Stimulated activated CD4-positive, alpha-beta T cell treated with anti-CD3 and anti-CD28 coated beads, Interleukin-2, amount 100 ng/mL, for 48 hours (primary cell): Measurements from ENCODE around the gene C10orf105.
A peak's percentile ranks its signal among the peaks of the same experiment; 100 is the strongest.

ENCODE experiments used
- DNase-seq, 2 donors: peaks; one replicate each; pipeline ENCODE4 v3.0.0-alpha.2; 2020

C10orf105 gene

GRCh38 chr10:71715860-71716259 is 3.7 kb downstream of the C10orf105 start:
- DNase-seq, result no peak

DNA sequence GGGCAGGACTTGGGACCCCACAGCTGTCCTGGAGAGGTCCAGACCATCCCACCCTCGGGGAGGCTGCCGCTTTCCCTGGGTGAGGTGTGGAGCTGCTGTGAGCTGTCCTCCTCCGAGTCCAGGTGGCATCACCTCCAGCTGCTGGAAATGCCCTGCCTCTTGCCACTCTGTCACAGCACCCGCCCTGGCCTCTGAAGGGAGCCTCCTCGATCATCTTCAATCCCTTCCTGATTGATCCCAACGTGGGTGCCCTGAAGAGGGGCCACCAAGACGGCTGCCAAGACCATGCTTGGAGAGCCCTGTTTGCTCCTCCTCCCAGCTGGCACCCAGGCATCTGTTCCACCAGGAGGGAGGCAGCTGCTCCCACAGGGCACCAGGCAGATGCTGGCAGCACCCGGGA is 4.6 kb downstream of the C10orf105 start:
- DNase-seq, result no peak

- no peak for DNase-seq
These were observed 5.0 kb downstream of the C10orf105 start for GRCh38 chr10:71714592-71714991.

- no peak for DNase-seq
These were observed 5.6 kb downstream of the C10orf105 start for GRCh38 chr10:71714031-71714410.

DNA sequence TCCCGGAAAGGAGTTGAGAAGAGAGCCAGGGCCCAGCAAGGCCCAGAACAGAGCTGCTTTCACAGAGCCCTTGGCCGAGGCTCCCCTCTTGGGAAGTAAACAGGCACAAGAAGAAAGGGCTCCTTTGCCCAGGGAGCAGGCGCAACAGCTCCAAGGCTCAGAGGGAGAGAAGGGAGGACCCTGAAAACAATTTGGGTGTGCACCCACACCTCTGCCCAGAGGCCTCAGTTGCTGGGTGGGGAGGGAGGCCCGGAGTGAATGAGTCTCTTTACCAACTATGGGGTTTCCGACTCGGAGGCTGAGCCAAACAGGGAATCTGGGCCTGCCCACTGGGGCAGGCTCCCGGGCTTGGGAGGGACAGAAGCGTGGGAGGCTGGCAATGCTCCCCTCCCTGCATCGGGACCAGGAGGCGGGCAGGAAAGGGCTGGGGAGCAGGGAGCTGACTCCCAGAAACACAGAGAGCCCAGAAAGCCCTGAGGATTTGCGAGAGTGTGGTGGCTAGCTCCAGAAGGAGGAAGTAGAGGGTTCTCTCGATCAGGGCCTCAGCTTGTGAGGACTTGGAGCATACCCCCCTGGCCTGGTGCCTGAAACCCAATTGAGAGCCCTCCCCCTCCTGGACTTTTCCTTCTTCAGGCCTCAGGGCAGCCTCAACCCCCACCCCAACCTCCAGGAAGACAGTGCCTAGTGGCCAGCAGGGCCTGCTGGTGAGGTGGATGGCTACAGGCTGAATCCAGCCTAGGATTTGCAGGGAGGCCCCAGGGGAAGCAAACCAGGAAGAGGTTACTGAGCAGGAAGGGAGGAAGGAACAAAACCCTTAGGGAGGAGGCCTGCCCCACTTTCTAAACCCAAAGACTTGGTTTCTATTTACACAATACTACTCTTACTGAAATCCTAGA is 6.2 kb downstream of the C10orf105 start:
- no peak for DNase-seq

- no peak for DNase-seq
These were observed 6.9 kb downstream of the C10orf105 start for GRCh38 chr10:71712572-71713134.

- no peak for DNase-seq
These were observed 7.4 kb downstream of the C10orf105 start for GRCh38 chr10:71712170-71712569.

GRCh38 chr10:71711052-71711623 is 8.4 kb downstream of the C10orf105 start:
- DNase-seq, result no peak

DNA sequence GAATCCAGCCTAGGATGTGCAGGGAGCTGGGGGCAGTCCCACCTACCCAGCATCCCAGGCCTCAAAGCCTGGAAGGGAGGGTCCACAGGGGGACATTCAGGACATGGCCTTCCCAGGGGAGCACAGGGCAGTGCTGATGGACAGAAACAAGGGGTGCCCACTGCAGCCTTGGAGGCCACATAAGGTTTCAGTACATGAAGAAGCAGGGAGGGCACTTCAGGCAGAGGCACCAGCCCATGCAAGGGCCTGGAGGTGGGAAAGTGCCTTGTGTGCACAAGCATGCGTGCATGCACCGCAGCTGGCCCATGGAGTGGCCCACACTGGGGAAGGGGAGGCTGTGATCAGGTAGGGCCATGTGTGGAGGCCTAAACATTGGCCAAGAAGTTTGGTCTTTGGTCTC is 9.1 kb downstream of the C10orf105 start:
- DNase-seq, result no peak

DNA sequence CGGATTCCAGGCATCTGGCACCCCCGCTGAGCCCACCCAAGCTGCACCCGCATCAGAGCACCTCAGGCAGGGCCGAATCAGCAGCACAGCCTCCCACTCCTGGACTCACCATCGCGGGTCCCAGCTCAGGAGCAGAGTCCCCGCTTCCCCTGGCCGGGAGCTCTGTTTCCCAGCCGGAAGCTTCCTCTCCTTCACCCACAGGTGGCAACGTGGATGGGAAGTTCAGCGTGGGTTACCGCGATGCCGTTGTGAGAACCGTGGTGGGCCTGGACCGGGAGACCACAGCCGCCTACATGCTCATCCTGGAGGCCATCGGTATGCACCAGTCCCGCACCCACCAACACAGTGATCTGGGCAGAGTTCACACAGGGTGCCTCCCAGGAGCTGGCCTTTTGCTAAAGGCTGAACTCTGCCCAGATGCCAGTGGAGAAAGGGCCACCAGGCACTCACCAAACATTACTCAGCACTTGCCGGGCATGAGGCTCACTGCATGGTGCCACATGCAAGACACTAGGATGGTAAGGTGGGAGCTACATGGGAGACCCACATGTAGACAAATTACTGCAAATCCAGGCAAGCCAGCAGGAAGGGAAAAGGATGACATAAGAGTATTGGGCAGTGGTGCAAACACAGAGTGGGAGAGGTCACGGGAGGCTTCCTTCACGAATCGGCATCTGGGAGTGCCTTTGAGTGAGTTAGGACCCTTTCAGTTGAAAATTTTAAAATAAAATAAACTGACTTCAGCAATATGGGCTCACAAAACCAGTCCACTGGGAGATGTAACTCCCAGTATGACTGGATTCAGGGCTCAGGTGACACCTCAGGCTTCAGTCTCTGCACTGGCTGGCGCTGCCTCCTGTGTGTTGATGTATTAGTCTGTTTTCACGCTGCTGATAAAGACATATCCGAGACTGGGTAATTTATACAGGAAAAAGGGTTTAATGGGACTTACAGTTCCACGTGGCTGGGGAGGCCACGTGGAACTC is 10.4 kb downstream of the C10orf105 start:
- no peak for DNase-seq

GRCh38 chr10:71708301-71708703 is 11.3 kb downstream of the C10orf105 start:
- DNase-seq, result peak; percentile 68 to 79

- DNase-seq, result no peak
These were observed 12.3 kb downstream of the C10orf105 start for GRCh38 chr10:71707240-71707789.

DNA sequence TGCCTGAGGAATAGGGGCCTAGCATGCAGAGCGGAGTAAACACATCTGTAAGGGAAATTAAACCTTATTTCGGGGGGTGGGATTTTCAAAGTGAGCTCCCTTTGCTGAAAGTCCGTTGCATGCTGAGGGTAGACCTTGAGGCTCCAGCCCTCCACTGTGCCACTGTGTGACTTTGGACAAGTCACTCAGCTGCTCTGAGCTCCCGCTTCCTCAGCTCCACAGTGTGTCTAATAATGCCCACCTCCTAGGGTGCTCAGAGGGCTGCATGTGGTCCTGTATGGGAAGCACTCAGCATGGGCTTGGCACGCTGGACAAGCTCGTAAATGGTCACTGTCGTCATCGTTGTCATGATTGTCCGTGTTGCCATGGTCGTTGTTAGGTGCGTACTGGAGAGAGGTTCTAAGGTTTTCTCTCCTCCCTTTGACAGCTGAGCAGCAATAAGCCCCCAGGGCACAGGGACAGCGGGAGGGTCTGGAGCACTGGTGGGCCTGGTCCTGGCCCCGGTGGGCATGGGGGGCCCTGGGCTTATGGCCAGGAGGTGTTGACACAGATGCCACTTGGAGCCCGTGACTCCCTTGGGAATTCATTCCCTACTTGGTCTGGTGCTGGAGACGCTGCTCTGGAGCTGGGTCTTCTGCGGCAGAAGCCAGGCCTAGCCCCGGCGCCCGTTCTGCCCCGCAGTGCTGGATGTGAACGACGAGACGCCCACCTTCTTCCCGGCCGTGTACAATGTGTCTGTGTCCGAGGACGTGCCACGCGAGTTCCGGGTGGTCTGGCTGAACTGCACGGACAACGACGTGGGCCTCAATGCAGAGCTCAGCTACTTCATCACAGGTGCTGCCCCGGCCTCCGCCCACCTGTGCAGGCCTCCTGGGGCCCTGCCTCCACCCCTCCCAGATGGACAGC is 13.1 kb downstream of the C10orf105 start:
- DNase-seq, result no peak

DNA sequence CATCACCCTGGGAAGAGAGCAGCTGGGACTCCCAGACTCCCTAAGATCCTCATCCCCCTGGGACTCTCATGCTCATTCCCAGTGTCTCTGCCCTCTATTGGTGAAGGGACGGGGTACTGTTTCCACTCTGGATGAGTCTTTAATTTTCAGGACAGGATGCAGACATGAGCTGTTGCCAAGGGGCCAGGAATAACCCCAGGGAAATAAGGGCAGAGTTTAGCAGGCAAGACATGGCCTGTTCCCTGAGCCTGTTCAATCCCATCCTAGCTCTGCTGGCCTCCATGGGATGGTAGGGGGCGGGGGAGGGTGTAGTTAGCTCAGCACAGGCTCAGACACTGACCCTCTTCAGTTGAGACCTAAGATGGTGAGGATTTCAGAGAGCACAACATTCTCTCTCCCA is 14.0 kb downstream of the C10orf105 start:
- DNase-seq, result no peak

DNA sequence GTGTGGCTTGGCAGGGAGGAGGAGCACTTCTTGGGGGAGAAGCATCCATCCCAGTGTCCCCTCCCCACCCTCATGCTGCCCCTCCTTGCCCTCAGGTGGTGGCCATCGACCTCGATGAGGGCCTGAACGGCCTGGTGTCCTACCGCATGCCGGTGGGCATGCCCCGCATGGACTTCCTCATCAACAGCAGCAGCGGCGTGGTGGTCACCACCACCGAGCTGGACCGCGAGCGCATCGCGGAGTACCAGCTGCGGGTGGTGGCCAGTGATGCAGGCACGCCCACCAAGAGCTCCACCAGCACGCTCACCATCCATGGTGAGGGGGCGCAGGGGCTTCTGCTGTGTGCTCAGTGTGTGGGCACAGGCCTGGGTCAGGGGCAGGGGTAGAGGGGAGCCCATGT is 14.8 kb downstream of the C10orf105 start:
- no peak for DNase-seq

- no peak for DNase-seq
These were observed 16.0 kb downstream of the C10orf105 start for GRCh38 chr10:71703577-71703976.

DNA sequence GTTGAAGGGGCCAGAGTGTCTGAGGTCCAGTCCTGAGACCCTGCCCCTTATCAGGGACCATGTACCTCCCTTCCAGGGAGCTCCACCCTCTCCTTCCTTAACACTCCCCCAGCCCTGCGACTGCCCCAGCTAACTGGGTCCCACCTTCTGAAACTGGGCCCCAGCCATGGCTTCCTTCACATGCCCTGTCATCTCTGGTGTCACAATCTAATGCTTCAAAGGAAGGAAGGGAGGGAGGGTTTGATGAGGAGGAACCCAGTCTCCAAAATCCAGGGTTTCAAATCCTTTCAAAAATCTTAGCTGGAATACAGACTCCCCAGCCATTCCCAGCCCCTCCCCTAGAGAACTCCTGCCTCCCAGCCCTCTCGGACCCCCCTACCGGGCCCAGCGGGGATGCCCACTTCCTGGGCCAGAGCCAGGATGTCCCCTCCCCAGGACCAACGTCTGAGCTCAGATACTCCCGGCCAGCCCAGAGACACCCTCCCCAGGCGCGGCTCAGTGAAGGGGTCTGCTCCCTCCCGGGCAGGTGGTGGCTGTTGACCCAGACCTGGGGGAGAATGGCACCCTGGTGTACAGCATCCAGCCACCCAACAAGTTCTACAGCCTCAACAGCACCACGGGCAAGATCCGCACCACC is 18.0 kb downstream of the C10orf105 start:
- DNase-seq, result no peak

DNA sequence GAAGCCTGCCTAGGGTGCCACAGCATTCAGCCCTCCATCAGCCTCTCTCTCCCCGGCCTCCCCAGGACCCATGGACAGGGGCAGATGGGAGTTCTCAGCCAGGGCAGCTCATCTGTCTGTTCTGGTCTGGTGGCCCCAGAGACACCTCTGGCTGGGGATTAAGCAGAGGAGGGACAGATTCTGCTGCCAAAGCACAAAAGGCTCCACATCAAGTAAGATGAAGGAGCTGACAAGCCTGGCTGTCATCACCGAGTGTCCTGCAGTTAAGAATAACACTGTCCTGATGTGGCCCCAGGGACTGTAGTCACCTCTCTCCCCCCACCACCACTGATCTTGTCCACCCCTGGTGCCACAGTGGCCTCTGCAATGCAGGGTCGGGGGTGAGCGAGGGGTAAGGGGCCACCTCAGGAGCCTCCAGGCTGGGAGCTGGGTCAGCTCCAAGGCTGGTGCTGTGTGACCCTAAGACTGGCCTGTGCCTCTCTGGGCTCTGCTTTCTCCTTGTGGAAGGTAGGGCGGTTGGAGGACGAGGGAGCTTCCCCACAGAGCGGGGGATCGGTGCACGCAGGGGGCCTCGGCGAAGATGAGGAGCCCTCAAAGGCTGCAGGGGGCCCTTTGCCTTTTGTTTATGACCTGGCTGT is 18.7 kb downstream of the C10orf105 start:
- no peak for DNase-seq

DNA sequence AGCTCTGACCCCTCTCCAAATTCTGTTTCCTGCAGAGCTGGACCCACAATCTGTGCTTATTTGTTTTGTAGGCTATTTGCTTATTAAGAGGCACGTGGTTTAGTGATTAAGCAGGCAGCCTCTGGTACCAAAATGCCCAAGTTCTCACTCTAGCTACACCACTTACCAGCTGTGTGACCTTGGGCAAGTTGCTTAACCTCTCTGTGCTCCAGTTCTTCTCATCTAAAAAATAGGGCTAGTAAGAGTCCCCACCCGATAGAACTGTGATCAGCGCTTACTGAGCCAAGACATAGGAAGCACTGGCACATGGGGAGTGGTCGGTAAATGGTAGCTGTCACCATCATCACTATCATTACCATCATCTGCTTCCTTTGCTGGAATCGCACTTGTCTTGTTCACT is 20.8 kb downstream of the C10orf105 start:
- no peak for DNase-seq

- DNase-seq, result no peak
These were observed 21.5 kb downstream of the C10orf105 start for GRCh38 chr10:71697938-71698709.
